Lower leg skin (tissue), 3 donors: ENCODE data around the gene NUP93.

ENCODE experiments used
- POLR2A ChIP-seq, 2 donors: fragments of 450-650 bp; IDR thresholded peaks; one replicate each; pipeline ENCODE4 v1.6.1; 2016 to 2017; ENCODE audit warnings: antibody characterized with exemption in 2 of 2, mild to moderate bottlenecking in 1 of 2, moderate library complexity in 1 of 2
- TF ChIP-seq, protein P1 (sequence below), 3 donors: fragments of 450-650 bp; IDR thresholded peaks; one replicate each; pipeline ENCODE4 v1.5.1; 2016; ENCODE audit warnings: antibody characterized with exemption in 3 of 3, mild to moderate bottlenecking in 3 of 3, moderate library complexity in 2 of 3

DNA sequence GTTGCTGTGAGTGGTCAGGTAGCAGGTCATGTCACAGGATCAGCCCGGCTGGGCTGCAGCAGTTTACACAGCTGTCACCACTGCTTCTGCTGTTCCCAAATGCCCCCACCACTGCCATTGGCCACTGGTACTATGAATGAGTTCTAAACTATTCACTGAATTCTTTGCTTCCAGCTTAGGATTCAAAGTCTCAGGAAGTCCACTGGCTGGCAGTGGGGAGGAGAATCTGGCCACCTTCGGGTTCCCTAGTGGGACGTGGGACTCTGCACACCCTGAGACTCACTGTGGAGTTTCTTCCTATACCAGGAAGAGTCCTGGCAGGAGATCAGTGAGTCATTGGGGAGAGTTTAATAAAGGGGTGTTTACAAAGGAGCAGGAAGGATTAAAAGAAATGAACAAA, 40.8 kb upstream of the NUP93 start:
- no peak for TF ChIP-seq POLR2A (IDR thresholded peaks at IDR 0.05)
- TF ChIP-seq, protein P1, sequence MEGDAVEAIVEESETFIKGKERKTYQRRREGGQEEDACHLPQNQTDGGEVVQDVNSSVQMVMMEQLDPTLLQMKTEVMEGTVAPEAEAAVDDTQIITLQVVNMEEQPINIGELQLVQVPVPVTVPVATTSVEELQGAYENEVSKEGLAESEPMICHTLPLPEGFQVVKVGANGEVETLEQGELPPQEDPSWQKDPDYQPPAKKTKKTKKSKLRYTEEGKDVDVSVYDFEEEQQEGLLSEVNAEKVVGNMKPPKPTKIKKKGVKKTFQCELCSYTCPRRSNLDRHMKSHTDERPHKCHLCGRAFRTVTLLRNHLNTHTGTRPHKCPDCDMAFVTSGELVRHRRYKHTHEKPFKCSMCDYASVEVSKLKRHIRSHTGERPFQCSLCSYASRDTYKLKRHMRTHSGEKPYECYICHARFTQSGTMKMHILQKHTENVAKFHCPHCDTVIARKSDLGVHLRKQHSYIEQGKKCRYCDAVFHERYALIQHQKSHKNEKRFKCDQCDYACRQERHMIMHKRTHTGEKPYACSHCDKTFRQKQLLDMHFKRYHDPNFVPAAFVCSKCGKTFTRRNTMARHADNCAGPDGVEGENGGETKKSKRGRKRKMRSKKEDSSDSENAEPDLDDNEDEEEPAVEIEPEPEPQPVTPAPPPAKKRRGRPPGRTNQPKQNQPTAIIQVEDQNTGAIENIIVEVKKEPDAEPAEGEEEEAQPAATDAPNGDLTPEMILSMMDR (IDR thresholded peaks at IDR 0.05): no peak
